HG03342 (cell line): Measurements from ENCODE around the gene GAK.

ENCODE experiments used
- ATAC-seq: cut with Tn5 transposase; IDR thresholded peaks from one replicate; pipeline ENCODE4 v1.9.1; 2021; ENCODE audit warnings: mild to moderate bottlenecking, moderate library complexity; ENCODE audit not compliant: unreplicated experiment

The GAK gene

GRCh38 chr4:892780-893179 lies 39.3 kb downstream of the GAK start:
- no peak for ATAC-seq

- ATAC-seq, result no peak
Measured at GRCh38 chr4:891747-892146, 40.4 kb downstream of the GAK start.

- ATAC-seq, result no peak
Measured at GRCh38 chr4:890036-890695, 42.0 kb downstream of the GAK start.

GRCh38 chr4:889516-889915 lies 42.6 kb downstream of the GAK start:
- ATAC-seq, result no peak

- ATAC-seq, result no peak
Measured at GRCh38 chr4:888029-888428, 44.1 kb downstream of the GAK start.

GRCh38 chr4:887034-887763 lies 44.9 kb downstream of the GAK start:
- no peak for ATAC-seq

GRCh38 chr4:886244-886643 lies 45.9 kb downstream of the GAK start:
- no peak for ATAC-seq

- ATAC-seq, result no peak
Measured at GRCh38 chr4:885353-885752, 46.8 kb downstream of the GAK start.

GRCh38 chr4:884896-885295 lies 47.2 kb downstream of the GAK start:
- ATAC-seq, result no peak

- no peak for ATAC-seq
Measured at GRCh38 chr4:884259-884658, 47.9 kb downstream of the GAK start.

- ATAC-seq, result no peak
Measured at GRCh38 chr4:883377-884095, 48.6 kb downstream of the GAK start.

- ATAC-seq, result no peak
Measured at GRCh38 chr4:882646-883045, 49.5 kb downstream of the GAK start.

GRCh38 chr4:881709-882108 lies 50.4 kb downstream of the GAK start:
- ATAC-seq, result no peak

GRCh38 chr4:880684-881405 lies 51.3 kb downstream of the GAK start:
- no peak for ATAC-seq

- ATAC-seq, result no peak
Measured at GRCh38 chr4:879729-880077, 52.4 kb downstream of the GAK start.

GRCh38 chr4:878796-879728 lies 53.1 kb downstream of the GAK start:
- no peak for ATAC-seq

- ATAC-seq, result no peak
Measured at GRCh38 chr4:877502-877901, 54.6 kb downstream of the GAK start.

GRCh38 chr4:876780-877179 lies 55.3 kb downstream of the GAK start:
- no peak for ATAC-seq

- no peak for ATAC-seq
Measured at GRCh38 chr4:875818-876423, 56.2 kb downstream of the GAK start.
